CD8-positive, alpha-beta memory T cell (primary cell): ENCODE results near the gene CYP26B1. TPM values are rescaled to one million over a fixed set of nuclear protein-coding genes. Genes with fewer than 3 reads are reported as not detected.
A peak's percentile ranks its signal among the peaks of the same experiment; 100 is the strongest.

ENCODE experiments used
- CTCF ChIA-PET: fragments of 350-600 bp; sonication (Branson Sonifier 250); formaldehyde crosslinking; loops from one replicate; lab custom pipeline; 2021; ENCODE audit warnings: antibody characterized with exemption; lab: Charles Lee
- POLR2A ChIA-PET: fragments of 350-600 bp; sonication (Branson Sonifier 250); formaldehyde crosslinking; loops from one replicate; lab custom pipeline; 2021; ENCODE audit warnings: antibody characterized with exemption; lab: Charles Lee
- DNase-seq, 5 donors: peaks; one replicate each; pipeline versions ENCODE4 v3.0.0 to v3.0.0-alpha.2; 2020 to 2022; ENCODE audit warnings: mixed read lengths in 1 of 5
- H3K27ac ChIP-seq: one replicate; pipeline ENCODE4 v1.7.0; 2013; ENCODE audit warnings: low read depth, mild to moderate bottlenecking, low read length, moderate library complexity
- H3K27me3 ChIP-seq: 2 replicates; pipeline ENCODE4 v1.7.0; 2013; ENCODE audit warnings: low read length, mild to moderate bottlenecking; ENCODE audit not compliant: insufficient read depth, poor library complexity, severe bottlenecking
- H3K36me3 ChIP-seq: 2 replicates; pipeline ENCODE4 v1.7.0; 2013; ENCODE audit warnings: mild to moderate bottlenecking, low read length, moderate library complexity; ENCODE audit not compliant: insufficient read depth
- H3K4me1 ChIP-seq: 2 replicates; pipeline ENCODE4 v1.7.0; 2013; ENCODE audit warnings: mild to moderate bottlenecking, low read length, moderate library complexity; ENCODE audit not compliant: insufficient read depth
- H3K4me3 ChIP-seq: 2 replicates; pipeline ENCODE4 v1.7.0; 2013; ENCODE audit warnings: mild to moderate bottlenecking, low read length
- H3K9me3 ChIP-seq: 2 replicates; pipeline ENCODE4 v1.7.0; 2013; ENCODE audit warnings: mild to moderate bottlenecking, low read length
- H3K27ac Mint-ChIP-seq, 8 donors: one replicate each; pipeline ENCODE4 v1.8.0; 2020 to 2021; ENCODE audit warnings: mixed read lengths in 8 of 8, mild to moderate bottlenecking in 6 of 8, inconsistent platforms in 3 of 8, moderate library complexity in 3 of 8
- H3K27me3 Mint-ChIP-seq, 2 donors: one replicate each; pipeline ENCODE4 v1.8.0; 2020 to 2021; ENCODE audit warnings: mixed read lengths in 2 of 2, mild to moderate bottlenecking in 1 of 2, moderate library complexity in 1 of 2
- H3K36me3 Mint-ChIP-seq, 3 donors: one replicate each; pipeline ENCODE4 v1.8.0; 2020 to 2021; ENCODE audit warnings: mixed read lengths in 3 of 3, inconsistent platforms in 1 of 3, mild to moderate bottlenecking in 1 of 3
- H3K4me1 Mint-ChIP-seq, 3 donors: one replicate each; pipeline ENCODE4 v1.8.0; 2020 to 2021; ENCODE audit warnings: mixed read lengths in 3 of 3, inconsistent platforms in 1 of 3, mild to moderate bottlenecking in 1 of 3
- H3K4me3 Mint-ChIP-seq, 7 donors: one replicate each; pipeline ENCODE4 v1.8.0; 2020 to 2021; ENCODE audit warnings: mixed read lengths in 7 of 7, mild to moderate bottlenecking in 6 of 7, moderate library complexity in 4 of 7, inconsistent platforms in 2 of 7
- H3K9me3 Mint-ChIP-seq, 5 donors: one replicate each; pipeline ENCODE4 v1.8.0; 2020 to 2022; ENCODE audit warnings: mixed read lengths in 5 of 5, mild to moderate bottlenecking in 3 of 5, moderate library complexity in 2 of 5, inconsistent platforms in 1 of 5
- polyA plus RNA-seq: library from polyadenylated mRNA; unstranded; fragments of 300-500 nt; fragmentation: Illumina TruSeq; gene quantifications from one replicate; pipeline ENCODE4 v1.2.3, GENCODE V29; 2021
- total RNA-seq, 2 experiments: library from RNA; stranded (reverse); gene quantifications; one replicate each; pipeline ENCODE4 v1.2.3, GENCODE V29; 2021

The CYP26B1 gene
- total and polyA plus RNA-seq, 3 experiments from 2014 or later = not detected

DNA sequence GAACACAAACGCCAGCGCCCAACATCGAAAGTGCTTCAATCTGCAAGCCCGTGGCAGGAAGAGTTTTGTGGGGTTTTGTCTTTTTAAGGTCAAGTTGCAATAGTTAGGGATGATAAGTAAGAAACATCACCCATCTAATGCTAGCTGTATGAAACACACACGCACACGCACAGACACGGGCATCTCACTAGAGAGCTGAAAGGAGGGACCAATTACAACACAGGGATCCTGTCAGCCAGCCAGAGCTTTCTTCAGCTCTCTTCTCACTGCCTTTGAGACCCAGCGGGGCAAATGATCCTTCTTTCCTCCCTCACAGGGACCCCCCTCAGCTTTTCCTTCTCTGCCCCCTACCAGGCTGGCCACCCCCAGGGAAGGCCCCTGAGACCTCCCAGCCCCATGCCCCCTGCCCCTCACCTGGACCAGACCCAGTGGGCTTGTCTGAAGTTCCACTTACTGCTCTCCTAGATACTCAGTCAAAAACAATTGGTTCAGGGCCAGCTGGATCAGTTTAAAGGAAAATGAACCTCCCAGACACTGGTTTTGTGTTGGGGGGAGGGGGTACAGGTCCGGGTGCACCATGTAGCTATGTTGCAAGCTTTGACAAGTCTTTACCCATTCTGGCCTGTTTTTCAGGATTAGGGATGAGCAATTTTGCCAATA lies 17.9 kb downstream of the CYP26B1 start:
- CTCF ChIA-PET = no interaction called here
- H3K36me3 Mint-ChIP-seq = no peaks in the 10 kb centered on the region
- DNase-seq = peak in 1 of 5 donors; percentile 16
- Histone ChIP-seq H3K9me3 (no peaks in the 10 kb centered on the region), H3K27ac (no peak overlapping the region), H3K4me3 (no peak overlapping the region), H3K36me3 (no peaks in the 10 kb centered on the region), H3K4me1 (no peaks in the 10 kb centered on the region), H3K27me3 (no peaks in the 10 kb centered on the region)
- H3K9me3 Mint-ChIP-seq = peaks cover 0 to 2% (median 0%) of the 10 kb centered on the region in 5 donors
- H3K27ac Mint-ChIP-seq = no peak overlapping the region
- peaks cover 16% of the 10 kb centered on the region in 2 donors for H3K27me3 Mint-ChIP-seq
- no peaks in the 10 kb centered on the region for H3K4me1 Mint-ChIP-seq
- H3K4me3 Mint-ChIP-seq = no peak overlapping the region
- POLR2A ChIA-PET = no interaction called here

GRCh38 chr2:72128843-72129227 lies 18.8 kb downstream of the CYP26B1 start:
- ChIA-PET POLR2A (no interaction called here), CTCF (no interaction called here)
- Histone ChIP-seq H3K4me1 (no peaks in the 10 kb centered on the region), H3K9me3 (no peaks in the 10 kb centered on the region), H3K4me3 (no peak overlapping the region), H3K27ac (no peak overlapping the region), H3K36me3 (no peaks in the 10 kb centered on the region), H3K27me3 (no peaks in the 10 kb centered on the region)
- Mint-ChIP-seq H3K36me3 (no peaks in the 10 kb centered on the region), H3K4me1 (no peaks in the 10 kb centered on the region), H3K9me3 (peaks cover 0 to 2% (median 0%) of the 10 kb centered on the region in 5 donors), H3K27ac (no peak overlapping the region), H3K4me3 (no peak overlapping the region), H3K27me3 (peaks cover 16 to 22% of the 10 kb centered on the region in 2 donors)
- peak in 1 of 5 donors; percentile 15 for DNase-seq

DNA sequence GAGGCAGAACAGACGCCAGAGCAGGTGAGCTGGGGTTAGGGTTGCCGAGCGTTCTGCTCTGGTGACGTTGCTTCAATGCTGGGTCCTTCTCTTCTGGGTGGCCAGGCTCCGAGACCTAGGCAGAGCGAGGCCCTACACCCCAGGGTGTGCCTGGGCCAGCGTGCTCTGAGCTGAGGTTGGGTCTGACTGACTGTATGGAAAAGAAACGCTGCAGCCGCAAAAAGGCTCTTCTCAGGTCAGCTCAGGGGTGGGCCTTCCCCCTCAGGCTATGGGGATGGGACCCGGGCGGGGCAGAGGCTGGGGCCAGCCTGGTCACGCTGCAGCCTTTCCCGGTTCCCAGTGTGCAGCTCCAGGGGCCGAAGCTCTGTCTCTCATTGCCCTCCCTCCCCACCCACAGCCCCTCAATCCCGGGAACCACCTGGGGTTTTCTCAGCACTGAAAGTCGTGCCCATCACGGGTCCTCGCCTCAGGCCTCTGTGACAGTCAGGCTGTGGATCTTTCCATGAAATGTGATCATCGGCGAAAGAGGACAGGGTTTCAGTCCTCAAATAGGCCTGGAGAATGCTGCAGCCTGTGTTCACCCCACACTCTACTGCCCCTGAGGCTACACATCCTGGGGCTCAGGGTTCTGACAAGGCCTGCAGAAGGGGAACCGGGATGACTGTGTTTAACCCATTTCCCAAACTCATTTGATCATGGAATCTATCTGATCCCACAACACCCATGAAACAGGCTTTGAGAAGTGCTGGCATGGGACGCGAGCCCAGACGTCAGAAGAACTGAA lies 19.4 kb downstream of the CYP26B1 start:
- Mint-ChIP-seq H3K27me3 (peaks cover 18 to 24% of the 10 kb centered on the region in 2 donors), H3K27ac (no peak overlapping the region), H3K36me3 (no peaks in the 10 kb centered on the region), H3K4me3 (no peak overlapping the region), H3K9me3 (peaks cover 0 to 2% (median 0%) of the 10 kb centered on the region in 5 donors), H3K4me1 (no peaks in the 10 kb centered on the region)
- CTCF ChIA-PET = no interaction called here
- no peaks in the 10 kb centered on the region for H3K27me3 ChIP-seq
- DNase-seq = peak in 1 of 5 donors; percentile 22
- no peaks in the 10 kb centered on the region for H3K4me1 ChIP-seq
- H3K4me3 ChIP-seq = no peak overlapping the region
- no peaks in the 10 kb centered on the region for H3K36me3 ChIP-seq
- POLR2A ChIA-PET = no interaction called here
- no peaks in the 10 kb centered on the region for H3K9me3 ChIP-seq
- H3K27ac ChIP-seq = no peak overlapping the region

DNA sequence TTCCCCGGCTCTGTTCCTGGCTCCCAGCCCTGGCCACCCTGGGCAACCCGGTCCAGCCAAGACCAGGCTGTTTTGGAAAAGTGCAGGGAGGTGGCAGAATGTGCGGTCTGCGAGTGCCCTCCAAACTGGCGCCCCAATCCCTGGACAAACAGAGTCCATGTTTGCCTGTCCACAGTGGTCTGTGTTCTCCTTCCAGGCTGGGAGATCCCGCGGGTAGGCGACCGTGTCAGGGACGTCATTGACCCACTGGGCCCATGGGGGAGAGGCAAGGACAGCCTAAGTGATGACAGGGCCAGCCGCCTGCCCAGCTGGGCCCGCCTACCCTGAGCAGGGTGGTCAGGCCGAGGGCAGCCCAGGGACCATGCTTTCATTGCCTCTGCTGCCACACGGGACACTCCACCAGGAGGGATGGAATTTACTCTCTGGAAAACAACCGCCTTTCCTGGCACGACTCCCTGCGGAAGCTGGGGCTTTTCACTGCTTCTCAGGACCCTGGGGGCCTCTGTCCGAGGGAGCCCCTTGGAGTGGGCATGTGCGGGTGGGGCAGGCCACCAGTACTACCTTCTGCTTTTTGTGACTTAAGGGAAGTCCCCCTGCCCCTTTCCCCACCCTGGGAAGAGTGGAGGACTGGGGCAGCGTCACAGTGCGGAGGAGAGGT lies 20.1 kb downstream of the CYP26B1 start:
- Mint-ChIP-seq H3K36me3 (no peaks in the 10 kb centered on the region), H3K9me3 (peaks cover 0 to 3% (median 0%) of the 10 kb centered on the region in 5 donors), H3K4me1 (no peaks in the 10 kb centered on the region), H3K27ac (no peak overlapping the region), H3K4me3 (no peak overlapping the region), H3K27me3 (peaks cover 23 to 28% of the 10 kb centered on the region in 2 donors)
- no peaks in the 10 kb centered on the region for H3K27me3 ChIP-seq
- POLR2A ChIA-PET = no interaction called here
- H3K9me3 ChIP-seq = no peaks in the 10 kb centered on the region
- no peaks in the 10 kb centered on the region for H3K36me3 ChIP-seq
- H3K4me3 ChIP-seq = no peak overlapping the region
- no peak overlapping the region for H3K27ac ChIP-seq
- peak in 1 of 5 donors; percentile 26 for DNase-seq
- CTCF ChIA-PET = no interaction called here
- H3K4me1 ChIP-seq = no peaks in the 10 kb centered on the region

- H3K36me3 ChIP-seq = no peaks in the 10 kb centered on the region
- H3K4me1 ChIP-seq = no peaks in the 10 kb centered on the region
- H3K27me3 Mint-ChIP-seq = peaks cover 26 to 36% of the 10 kb centered on the region in 2 donors
- peak in 1 of 5 donors; percentile 21 for DNase-seq
- peaks cover 0 to 11% (median 6%) of the 10 kb centered on the region in 5 donors for H3K9me3 Mint-ChIP-seq
- POLR2A ChIA-PET = no interaction called here
- CTCF ChIA-PET = no interaction called here
- H3K9me3 ChIP-seq = no peaks in the 10 kb centered on the region
- no peaks in the 10 kb centered on the region for H3K27me3 ChIP-seq
- H3K36me3 Mint-ChIP-seq = peaks cover 0 to 1% (median 0%) of the 10 kb centered on the region in 3 donors
- no peak overlapping the region for H3K4me3 ChIP-seq
- no peak overlapping the region for H3K4me3 Mint-ChIP-seq
- H3K27ac ChIP-seq = no peak overlapping the region
- H3K4me1 Mint-ChIP-seq = no peaks in the 10 kb centered on the region
- H3K27ac Mint-ChIP-seq = no peak overlapping the region
Observed at GRCh38 chr2:72126186-72127100, 21.2 kb downstream of the CYP26B1 start.

DNA sequence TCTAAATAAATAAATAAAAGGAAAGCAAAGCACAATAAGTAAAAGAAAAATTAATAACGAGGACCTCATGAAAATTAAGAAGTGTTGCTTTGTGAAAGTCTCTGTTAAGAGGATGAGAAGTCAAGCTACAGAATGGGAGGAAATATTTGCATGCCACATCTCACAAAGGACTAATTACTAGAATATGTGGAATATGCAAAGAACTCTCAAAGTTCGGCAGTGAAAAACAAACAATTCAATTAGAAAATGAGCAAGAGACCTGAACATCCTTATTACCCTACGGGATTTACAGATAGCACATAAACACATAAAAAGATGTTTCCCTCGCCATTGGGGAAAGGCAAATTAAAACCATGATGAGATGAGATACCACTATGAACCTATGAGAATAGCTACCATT lies 23.3 kb downstream of the CYP26B1 start:
- CTCF ChIA-PET = no interaction called here

DNA sequence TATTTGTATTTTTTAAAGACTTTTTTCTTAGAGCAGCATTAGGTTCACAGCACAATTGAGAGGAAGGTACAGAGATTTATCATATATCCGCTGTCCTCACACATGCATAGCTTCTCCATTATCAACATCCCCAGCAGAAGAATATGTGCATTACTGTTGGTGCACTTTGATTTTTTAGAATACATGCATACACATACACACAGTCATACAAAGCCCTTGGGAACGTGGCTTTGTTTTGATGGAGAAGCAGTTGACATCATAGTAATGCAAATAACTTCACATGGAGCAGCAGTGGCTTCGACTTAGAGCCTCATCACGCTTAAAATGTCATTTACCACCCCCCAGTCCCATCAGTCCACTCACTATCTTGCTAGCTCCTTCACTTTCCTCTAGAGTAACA lies 26.5 kb downstream of the CYP26B1 start:
- POLR2A ChIA-PET = no interaction called here
- H3K27ac ChIP-seq = no peak overlapping the region
- Mint-ChIP-seq H3K27ac (no peak overlapping the region), H3K9me3 (peaks cover 0 to 12% (median 6%) of the 10 kb centered on the region in 5 donors), H3K4me3 (no peak overlapping the region), H3K27me3 (peaks cover 17 to 41% of the 10 kb centered on the region in 2 donors), H3K36me3 (peaks cover 0 to 1% (median 0%) of the 10 kb centered on the region in 3 donors), H3K4me1 (no peaks in the 10 kb centered on the region)
- no peaks in the 10 kb centered on the region for H3K36me3 ChIP-seq
- no peaks in the 10 kb centered on the region for H3K4me1 ChIP-seq
- H3K4me3 ChIP-seq = no peak overlapping the region
- no peaks in the 10 kb centered on the region for H3K9me3 ChIP-seq
- CTCF ChIA-PET = no interaction called here
- H3K27me3 ChIP-seq = no peaks in the 10 kb centered on the region
- no peak for DNase-seq

More for the DNA sequence above, 23.3 kb downstream of the CYP26B1 start:
- Mint-ChIP-seq H3K4me3 (no peak overlapping the region), H3K27me3 (peaks cover 24 to 43% of the 10 kb centered on the region in 2 donors), H3K36me3 (peaks cover 0 to 1% (median 0%) of the 10 kb centered on the region in 3 donors), H3K27ac (no peak overlapping the region), H3K4me1 (no peaks in the 10 kb centered on the region), H3K9me3 (peaks cover 0 to 12% (median 9%) of the 10 kb centered on the region in 5 donors)
- H3K27ac ChIP-seq = no peak overlapping the region
- no peaks in the 10 kb centered on the region for H3K27me3 ChIP-seq
- H3K9me3 ChIP-seq = no peaks in the 10 kb centered on the region
- no peaks in the 10 kb centered on the region for H3K4me1 ChIP-seq
- POLR2A ChIA-PET = no interaction called here
- H3K4me3 ChIP-seq = no peak overlapping the region
- no peak for DNase-seq
- no peaks in the 10 kb centered on the region for H3K36me3 ChIP-seq
